Measurements from ENCODE around the gene EXOC4.
"Not testable (repeated sequence)": the region's sequence is repeated elsewhere in the genome, so short reads cannot be mapped to it uniquely, and the experiment has no call there.

EXOC4 gene

GRCh38 chr7:133751079-133751478, 498.2 kb downstream of the EXOC4 start:
- DNase-seq (ENCODE audit: low read depth): no peak

GRCh38 chr7:133753513-133753912, 500.6 kb downstream of the EXOC4 start:
- no peak for DNase-seq (ENCODE audit: low read depth)

DNA sequence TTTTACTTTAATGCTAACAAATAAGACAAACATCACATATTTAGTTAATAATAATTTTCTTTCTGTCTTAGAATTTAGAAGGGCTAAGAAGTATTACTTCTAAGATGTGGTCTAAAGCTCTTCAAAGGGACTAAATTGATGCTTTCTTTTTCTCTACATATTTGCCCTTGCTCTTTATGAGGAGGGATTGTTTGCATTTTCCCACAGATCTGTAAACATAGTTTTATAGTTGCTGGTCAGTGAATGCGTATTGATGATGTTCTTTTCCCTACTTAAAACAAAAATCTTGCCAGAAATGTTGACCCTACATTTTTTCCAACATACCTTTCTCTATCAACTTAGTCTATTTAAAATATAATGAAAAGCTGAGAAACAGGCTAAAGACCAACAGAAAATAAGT, 501.8 kb downstream of the EXOC4 start:
- DNase-seq (ENCODE audit: low read depth): no peak

DNA sequence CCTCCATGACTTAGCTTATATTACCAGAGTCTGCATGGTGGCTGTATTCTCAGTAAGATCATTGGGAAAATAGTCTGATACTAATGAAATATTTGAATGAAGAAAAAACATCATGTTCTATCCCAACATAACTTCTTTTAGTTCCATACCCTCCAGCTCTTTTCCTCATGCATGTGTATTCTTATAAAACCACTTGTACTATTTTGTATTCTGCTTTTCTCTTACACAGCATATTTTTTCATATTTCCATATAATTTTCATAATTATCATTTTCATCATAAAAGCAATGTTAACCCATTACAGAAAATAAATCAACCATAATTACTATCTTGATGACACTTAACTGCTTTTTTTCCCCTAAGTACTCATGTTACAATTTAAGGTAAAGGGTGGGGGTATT, 503.0 kb downstream of the EXOC4 start:
- no peak for DNase-seq (ENCODE audit: low read depth)

DNA sequence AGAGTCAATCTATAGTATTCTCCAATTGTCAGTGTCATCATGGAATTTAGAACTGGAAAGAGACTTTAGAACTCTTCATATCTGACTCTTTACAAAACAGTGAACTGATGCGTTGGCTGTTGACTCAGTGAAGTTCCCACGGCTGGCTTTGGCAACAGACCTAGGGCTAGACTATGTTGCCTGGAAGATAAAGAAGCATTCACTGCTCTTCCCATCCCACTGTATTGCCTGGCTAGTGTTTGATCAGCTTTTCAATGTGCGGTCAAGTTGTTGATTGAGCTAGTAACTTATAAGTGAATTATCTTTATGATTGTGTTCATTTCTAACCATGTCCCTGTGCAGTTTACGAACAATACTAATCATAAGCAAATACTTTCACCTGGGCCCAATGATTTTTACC, 508.6 kb downstream of the EXOC4 start:
- no peak for DNase-seq (ENCODE audit: low read depth)

DNA sequence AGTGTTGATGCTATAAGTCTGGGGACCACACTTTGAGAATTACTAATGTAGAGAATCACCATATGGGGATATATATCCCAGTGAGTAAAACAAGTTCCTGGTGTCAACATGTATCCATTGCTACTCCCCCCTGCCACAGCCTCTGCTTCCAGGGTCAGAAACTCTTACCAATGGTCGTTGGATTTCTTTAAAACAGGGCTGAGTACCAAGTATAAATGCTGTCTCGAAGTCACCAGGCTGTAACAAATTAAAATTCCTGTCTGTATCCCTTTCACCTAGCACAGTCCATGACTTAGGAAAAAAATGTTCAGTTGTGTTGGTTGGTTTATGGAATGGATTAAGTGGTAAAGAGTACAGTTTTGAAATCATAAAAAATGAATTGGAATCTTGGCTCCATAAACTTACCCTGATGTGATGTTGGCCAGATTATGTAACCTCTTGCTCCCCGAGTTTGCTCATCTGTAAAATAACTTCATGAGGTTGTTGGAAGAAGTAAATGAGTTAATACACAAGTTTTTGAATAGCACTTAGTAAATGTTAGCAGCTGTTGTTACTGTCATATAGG, 510.3 kb downstream of the EXOC4 start:
- DNase-seq (ENCODE audit: low read depth): no peak

- no peak for DNase-seq (ENCODE audit: low read depth)
Measured at GRCh38 chr7:133769668-133770067, 516.8 kb downstream of the EXOC4 start.

- DNase-seq (ENCODE audit: low read depth): no peak
Measured at GRCh38 chr7:133770863-133771492, 518.1 kb downstream of the EXOC4 start.

GRCh38 chr7:133771788-133772419, 519.0 kb downstream of the EXOC4 start:
- no peak for DNase-seq (ENCODE audit: low read depth)

- no peak for DNase-seq (ENCODE audit: low read depth)
Measured at GRCh38 chr7:133773601-133774000, 520.7 kb downstream of the EXOC4 start.

DNA sequence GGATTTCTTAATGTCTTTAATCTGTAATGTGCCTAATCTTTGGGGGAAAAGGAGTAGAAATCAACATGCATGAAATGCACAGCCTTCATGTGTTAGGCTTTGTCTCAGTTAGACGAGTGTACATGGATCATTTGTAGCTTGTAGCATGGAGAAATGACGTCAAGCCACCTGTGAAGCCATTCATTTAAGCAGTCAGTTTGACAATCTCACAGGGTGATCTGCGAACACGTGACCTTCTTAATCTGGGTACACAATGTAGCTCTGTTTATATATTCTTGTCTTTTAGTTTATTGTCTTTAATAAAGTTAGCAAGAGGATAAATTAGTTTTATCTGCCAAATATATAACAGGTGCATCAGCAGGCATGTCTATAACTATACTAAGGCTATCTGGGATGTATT, 522.3 kb downstream of the EXOC4 start:
- DNase-seq (ENCODE audit: low read depth): no peak

GRCh38 chr7:133776266-133776665, 523.4 kb downstream of the EXOC4 start:
- DNase-seq (ENCODE audit: low read depth): no peak

- no peak for DNase-seq (ENCODE audit: low read depth)
Measured at GRCh38 chr7:133777701-133778100, 524.8 kb downstream of the EXOC4 start.

DNA sequence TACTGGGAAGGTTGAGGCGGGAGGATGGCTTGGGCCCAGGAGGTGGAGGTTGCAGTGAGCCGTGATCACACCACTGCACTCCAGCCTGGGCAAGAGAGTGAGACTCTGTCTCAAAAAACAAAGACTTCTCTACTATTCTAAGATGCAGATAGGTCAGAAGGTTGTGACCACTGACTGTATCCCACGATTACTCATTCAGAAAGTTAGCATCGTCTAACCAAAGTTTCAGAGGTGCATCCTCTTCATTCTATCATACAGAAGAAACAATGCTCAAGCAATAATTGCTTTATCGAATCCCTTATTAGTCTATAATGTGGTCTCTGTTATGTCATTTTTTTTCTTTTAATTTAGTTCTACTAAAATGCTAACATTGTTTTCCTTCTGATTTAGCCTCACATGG, 525.6 kb downstream of the EXOC4 start:
- no peak for DNase-seq (ENCODE audit: low read depth)

- DNase-seq (ENCODE audit: low read depth): not testable (repeated sequence)
Measured at GRCh38 chr7:133779538-133779937, 526.7 kb downstream of the EXOC4 start.

DNA sequence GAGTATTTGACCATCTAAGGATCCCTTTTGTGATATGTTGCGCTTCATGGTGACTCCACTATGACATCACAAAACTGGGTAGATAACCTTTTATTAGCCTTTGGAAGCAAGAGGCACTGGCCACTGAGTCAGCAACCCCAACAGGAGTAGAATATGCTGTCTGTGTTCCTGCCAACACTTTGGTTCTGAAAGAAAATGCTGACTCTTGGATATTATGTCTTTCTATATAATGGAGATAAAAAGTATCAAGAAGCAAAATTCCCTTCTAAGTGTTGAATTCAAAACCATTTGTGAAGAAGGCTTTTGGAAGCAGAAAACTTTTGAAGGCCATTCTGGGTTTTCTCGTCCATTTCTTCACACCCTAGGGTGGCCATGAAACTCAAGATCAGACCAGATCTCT, 528.0 kb downstream of the EXOC4 start:
- no peak for DNase-seq (ENCODE audit: low read depth)

- no peak for DNase-seq (ENCODE audit: low read depth)
Measured at GRCh38 chr7:133781486-133782090, 528.7 kb downstream of the EXOC4 start.

DNA sequence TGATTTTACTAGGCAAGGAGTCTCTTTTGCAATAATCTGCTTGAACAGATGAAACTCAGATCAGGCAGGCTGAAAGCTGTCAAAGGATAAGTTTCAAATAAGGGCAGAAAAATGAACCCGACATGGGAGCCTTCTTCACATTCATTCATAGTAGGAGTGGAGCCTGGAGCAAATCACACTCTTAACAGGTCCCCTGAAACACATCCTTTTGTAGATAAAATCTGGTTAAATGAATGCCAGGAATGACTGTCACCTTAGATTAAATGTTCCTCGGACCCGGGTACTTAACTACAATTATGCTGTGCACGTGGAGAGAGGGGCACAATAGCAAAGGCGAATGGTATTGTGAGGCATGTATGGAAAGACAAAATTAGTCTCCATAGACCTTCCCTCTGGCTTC, 529.6 kb downstream of the EXOC4 start:
- DNase-seq (ENCODE audit: low read depth): no peak

DNA sequence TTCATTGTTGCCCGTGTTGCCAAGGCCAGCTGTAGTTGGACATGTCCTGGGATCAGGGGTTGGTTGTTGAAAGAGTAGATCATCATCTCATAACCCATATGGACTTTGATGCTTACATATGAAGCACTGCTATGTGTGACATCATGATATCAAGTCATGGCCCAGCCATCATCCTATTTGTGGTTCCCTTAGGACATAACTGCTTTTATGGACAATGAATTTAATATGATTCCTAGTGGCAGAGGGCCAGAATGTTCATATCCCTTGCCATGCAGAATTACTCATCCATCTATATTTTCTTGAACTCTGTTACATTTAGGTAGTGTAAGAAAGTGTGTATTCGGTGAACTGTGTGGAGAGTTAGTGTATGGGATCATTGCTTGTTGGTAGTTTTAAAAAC, 530.4 kb downstream of the EXOC4 start:
- DNase-seq (ENCODE audit: low read depth): no peak

GRCh38 chr7:133784486-133785001, 531.7 kb downstream of the EXOC4 start:
- DNase-seq (ENCODE audit: low read depth): no peak

DNA sequence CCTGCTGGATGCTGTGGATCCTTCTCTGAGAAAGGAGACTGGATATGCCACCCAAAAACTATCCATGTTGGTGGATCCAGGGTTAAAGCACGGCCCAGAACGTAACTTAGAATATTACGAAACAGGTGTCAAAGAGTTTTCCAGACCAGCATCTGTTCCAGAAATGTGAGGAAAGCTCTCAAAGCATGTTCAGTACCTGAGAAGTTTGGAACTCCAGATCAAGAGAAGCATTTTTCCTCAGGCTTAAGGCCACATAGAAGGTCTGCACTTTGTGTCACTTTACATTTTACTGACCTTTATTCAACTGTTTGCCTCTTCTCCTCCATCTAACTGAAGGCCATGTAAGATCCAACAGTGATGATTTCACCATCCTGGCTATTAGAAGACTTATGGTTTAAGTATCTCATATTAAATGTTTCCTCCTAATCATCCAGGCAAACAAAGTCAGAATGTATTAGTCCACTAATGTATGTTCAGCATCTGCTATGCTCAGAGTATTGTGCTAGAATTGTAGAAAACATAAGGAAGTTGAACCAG, 533.6 kb downstream of the EXOC4 start:
- no peak for DNase-seq (ENCODE audit: low read depth)

DNA sequence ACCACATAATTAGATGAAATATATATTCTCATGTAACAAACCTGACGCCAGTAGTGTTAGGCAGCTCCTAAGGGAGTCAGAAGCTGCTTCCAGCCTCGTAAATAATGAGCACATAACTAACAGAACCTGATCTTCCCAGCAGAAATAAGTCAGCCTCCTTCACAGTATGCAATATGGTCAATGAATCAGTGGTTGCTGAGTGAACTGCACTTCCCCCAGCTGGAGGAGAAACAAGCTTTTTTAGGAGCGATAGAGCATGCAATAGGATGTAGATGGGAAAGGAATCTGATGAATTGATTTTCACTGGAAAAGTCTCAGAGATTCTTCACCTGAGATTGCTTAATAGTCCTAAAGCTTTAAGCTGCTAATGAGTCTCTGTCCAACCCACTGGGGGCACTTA, 537.1 kb downstream of the EXOC4 start:
- DNase-seq (ENCODE audit: low read depth): peak; percentile 24

DNA sequence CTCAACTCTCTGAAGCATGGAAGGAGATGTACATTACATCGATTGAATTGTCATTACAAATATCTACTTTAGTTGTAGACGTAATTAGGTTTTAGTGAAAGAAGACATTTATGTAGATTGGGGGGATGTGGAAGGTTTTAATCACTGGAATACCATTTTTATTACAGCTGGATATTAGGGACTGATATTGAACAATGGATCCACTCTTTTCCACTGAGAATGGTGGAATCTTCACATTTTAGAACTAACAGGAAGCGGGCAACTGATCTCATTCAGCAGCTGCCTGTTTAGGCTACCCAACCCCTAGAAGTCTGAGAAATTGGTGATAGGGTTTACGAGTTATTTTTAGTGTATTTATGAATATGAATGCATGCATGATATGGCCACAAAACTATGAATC, 538.0 kb downstream of the EXOC4 start:
- DNase-seq (ENCODE audit: low read depth): no peak
